CD14-positive monocyte (primary cell): Measurements from ENCODE around the gene TNIK. TPM values are rescaled to one million over a fixed set of nuclear protein-coding genes. Genes with fewer than 3 reads are reported as not detected.

Source experiments
- DNase-seq, 3 donors: peaks; one replicate each; pipeline ENCODE4 v3.0.0-alpha.2; 2011 to 2022
- H2AFZ ChIP-seq: 2 replicates; pipeline ENCODE4 v1.6.0; 2012; ENCODE audit warnings: mild to moderate bottlenecking, low read depth, low read length, inconsistent platforms; ENCODE audit not compliant: insufficient read depth, poor library complexity, severe bottlenecking
- H3K27ac ChIP-seq, 2 donors: 1 replicate in 1 of 2; 2 replicates in 1 of 2; pipeline ENCODE4 v1.5.1; 2012 to 2013; ENCODE audit warnings: low read length in 2 of 2, control low read depth in 1 of 2, inconsistent platforms in 1 of 2, low read depth in 1 of 2, mild to moderate bottlenecking in 1 of 2
- H3K27me3 ChIP-seq, 2 donors: one replicate each; pipeline versions ENCODE4 v1.6.0 to v1.6.1; 2011 to 2013; ENCODE audit warnings: low read length in 2 of 2; ENCODE audit not compliant: control insufficient read depth in 2 of 2, insufficient read depth in 2 of 2
- H3K36me3 ChIP-seq, 2 donors: replicated peaks in 1 of 2; 1 replicate in 1 of 2; 2 replicates in 1 of 2; pipeline versions ENCODE4 v1.5.1 to v1.6.1; 2012 to 2013; ENCODE audit warnings: low read length in 2 of 2, control low read depth in 1 of 2, inconsistent platforms in 1 of 2, mild to moderate bottlenecking in 1 of 2; ENCODE audit not compliant: insufficient read depth in 2 of 2, control insufficient read depth in 1 of 2
- H3K4me1 ChIP-seq, 2 donors: 1 replicate in 1 of 2; 2 replicates in 1 of 2; pipeline versions ENCODE4 v1.5.1 to v1.6.1; 2012 to 2013; ENCODE audit warnings: low read length in 2 of 2, control low read depth in 1 of 2, inconsistent platforms in 1 of 2, mild to moderate bottlenecking in 1 of 2, moderate library complexity in 1 of 2; ENCODE audit not compliant: insufficient read depth in 2 of 2, control insufficient read depth in 1 of 2
- H3K4me2 ChIP-seq: replicated peaks from 2 replicates; pipeline ENCODE3; 2012; ENCODE audit warnings: low read length, moderate library complexity, mild to moderate bottlenecking; ENCODE audit not compliant: poor library complexity, severe bottlenecking; ENCODE audit errors: extremely low read depth
- H3K4me3 ChIP-seq, 3 experiments: fragments of 200-600 bp in 1 of 3; sonication (generic) in 1 of 3; replicated peaks in 1 of 3; 1 replicate in 2 of 3; 2 replicates in 1 of 3; pipeline ENCODE4 v1.5.1; 2011 to 2013; ENCODE audit warnings: low read length in 3 of 3, mild to moderate bottlenecking in 3 of 3, control low read depth in 2 of 3, low read depth in 2 of 3, inconsistent platforms in 1 of 3, moderate library complexity in 1 of 3
- H3K79me2 ChIP-seq: 2 replicates; pipeline ENCODE4 v1.6.0; 2012; ENCODE audit warnings: mild to moderate bottlenecking, control low read depth, inconsistent platforms, low read length, moderate library complexity; ENCODE audit not compliant: insufficient read depth
- H3K9ac ChIP-seq: 2 replicates; pipeline ENCODE4 v1.6.0; 2017; ENCODE audit warnings: low read length, mild to moderate bottlenecking; ENCODE audit not compliant: insufficient read depth, poor library complexity, severe bottlenecking
- H3K9me3 ChIP-seq, 2 donors: replicated peaks in 1 of 2; 1 replicate in 1 of 2; 2 replicates in 1 of 2; pipeline versions ENCODE4 v1.5.1 to v1.6.1; 2012 to 2013; ENCODE audit warnings: low read length in 2 of 2, control low read depth in 1 of 2; ENCODE audit not compliant: control insufficient read depth in 1 of 2, insufficient read depth in 1 of 2
- H4K20me1 ChIP-seq: 2 replicates; pipeline ENCODE4 v1.6.0; 2012; ENCODE audit warnings: mild to moderate bottlenecking, low read length, control low read depth, moderate library complexity; ENCODE audit not compliant: insufficient read depth
- H3K27ac Mint-ChIP-seq, 7 donors: one replicate each; pipeline ENCODE4 v1.8.0; 2020; ENCODE audit warnings: mild to moderate bottlenecking in 7 of 7, mixed read lengths in 7 of 7, moderate library complexity in 6 of 7, inconsistent platforms in 2 of 7
- H3K27me3 Mint-ChIP-seq, 3 donors: one replicate each; pipeline ENCODE4 v1.8.0; 2021 to 2022; ENCODE audit warnings: low read depth in 3 of 3, mild to moderate bottlenecking in 3 of 3, mixed read lengths in 3 of 3, moderate library complexity in 3 of 3, inconsistent platforms in 1 of 3
- H3K36me3 Mint-ChIP-seq, 2 donors: one replicate each; pipeline ENCODE4 v1.8.0; 2020; ENCODE audit warnings: mixed read lengths in 2 of 2, inconsistent platforms in 1 of 2, mild to moderate bottlenecking in 1 of 2
- H3K4me1 Mint-ChIP-seq: one replicate; pipeline ENCODE4 v1.8.0; 2020; ENCODE audit warnings: mild to moderate bottlenecking, mixed read lengths
- H3K4me3 Mint-ChIP-seq, 2 donors: one replicate each; pipeline ENCODE4 v1.8.0; 2020; ENCODE audit warnings: mild to moderate bottlenecking in 2 of 2, mixed read lengths in 2 of 2, moderate library complexity in 1 of 2
- H3K9me3 Mint-ChIP-seq, 7 donors: one replicate each; pipeline ENCODE4 v1.8.0; 2020 to 2022; ENCODE audit warnings: mixed read lengths in 7 of 7, mild to moderate bottlenecking in 6 of 7, moderate library complexity in 6 of 7, inconsistent platforms in 2 of 7
- CTCF ChIP-seq: fragments of 200-600 bp; IDR thresholded peaks from one replicate; pipeline ENCODE4 v1.8.0; 2022; ENCODE audit warnings: antibody characterized with exemption, mild to moderate bottlenecking
- WGBS: methylation state at CpG from one replicate; pipeline ENCODE4 v1.1.5; 2013; ENCODE audit warnings: missing lambda C conversion rate; ENCODE audit not compliant: insufficient coverage; 5-methylcytosine and 5-hydroxymethylcytosine counted together
- intact Hi-C, 2 donors: fragments of 100-400 bp; cut with micrococcal nuclease; formaldehyde crosslinking; loops; one replicate each; pipeline versions ENCODE4 v1.15.0 to v1.15.1; 2023
- polyA plus RNA-seq, 3 donors: library from polyadenylated mRNA; depleted of rRNA in 1 of 3; unstranded in 2 of 3; stranded (reverse) in 1 of 3; fragments of 300-500 nt in 2 of 3; fragments of >200 nt in 1 of 3; fragmentation: Illumina TruSeq in 2 of 3; gene quantifications; 1 replicate in 2 of 3; 2 replicates in 1 of 3; pipeline ENCODE4 v1.2.3, GENCODE V29; 2012 to 2021

Gene TNIK
- polyA plus RNA-seq, 3 donors: 0.36 to 1.8 (median 0.75) TPM

- Mint-ChIP-seq H3K27ac (no peak overlapping the region), H3K27me3 (no peaks in the 10 kb centered on the region), H3K9me3 (peaks cover 0 to 3% (median 0%) of the 10 kb centered on the region in 7 donors), H3K4me3 (no peak overlapping the region), H3K36me3 (no peaks in the 10 kb centered on the region), H3K4me1 (peaks cover 13% of the 10 kb centered on the region)
- H4K20me1 ChIP-seq: no peaks in the 10 kb centered on the region
- H3K27me3 ChIP-seq: no peaks in the 10 kb centered on the region
- WGBS: 83% methylated on average over 3 of the region's 7 CpGs
- H3K79me2 ChIP-seq: no peaks in the 10 kb centered on the region
- intact Hi-C loops: no loop called here
- no peak overlapping the region for H2AFZ ChIP-seq
- H3K4me3 ChIP-seq: no peak overlapping the region
- no peaks in the 10 kb centered on the region for H3K9me3 ChIP-seq
- no peaks in the 10 kb centered on the region for H3K4me1 ChIP-seq
- H3K36me3 ChIP-seq: no peaks in the 10 kb centered on the region
- H3K9ac ChIP-seq: no peak overlapping the region
- TF ChIP-seq CTCF: no peak
- no peak overlapping the region for H3K4me2 ChIP-seq
- no peak overlapping the region for H3K27ac ChIP-seq
- no peak for DNase-seq
These were observed 202.7 kb downstream of the TNIK start for GRCh38 chr3:171257251-171258203.

GRCh38 chr3:171256445-171257250 lies 203.6 kb downstream of the TNIK start:
- Mint-ChIP-seq H3K27me3 (no peaks in the 10 kb centered on the region), H3K9me3 (peaks cover 0 to 3% (median 0%) of the 10 kb centered on the region in 7 donors), H3K4me3 (no peak overlapping the region), H3K4me1 (peaks cover 16% of the 10 kb centered on the region), H3K36me3 (no peaks in the 10 kb centered on the region), H3K27ac (no peak overlapping the region)
- Histone ChIP-seq H3K4me3 (no peak overlapping the region), H3K4me1 (no peaks in the 10 kb centered on the region), H3K27me3 (no peaks in the 10 kb centered on the region), H3K27ac (no peak overlapping the region), H4K20me1 (no peaks in the 10 kb centered on the region), H3K79me2 (no peaks in the 10 kb centered on the region), H3K9ac (no peak overlapping the region), H3K36me3 (no peaks in the 10 kb centered on the region), H3K9me3 (no peaks in the 10 kb centered on the region), H3K4me2 (no peak overlapping the region), H2AFZ (no peak overlapping the region)
- no peak for TF ChIP-seq CTCF
- no peak for DNase-seq
- intact Hi-C loops: no loop called here
- 100% methylated on average over 2 of the region's 4 CpGs for WGBS
